HG03354 (cell line): Measurements from ENCODE around the gene ITGA1.
"Not testable (repeated sequence)": the region's sequence is repeated elsewhere in the genome, so short reads cannot be mapped to it uniquely, and the experiment has no call there.

Experiments used
- ATAC-seq: cut with Tn5 transposase; IDR thresholded peaks from one replicate; pipeline ENCODE4 v1.9.1; 2021; ENCODE audit warnings: mild to moderate bottlenecking; ENCODE audit not compliant: unreplicated experiment, poor library complexity, severe bottlenecking

The ITGA1 gene

GRCh38 chr5:52922384-52922783, 134.7 kb downstream of the ITGA1 start:
- ATAC-seq: no peak

- ATAC-seq: no peak
These were observed 136.7 kb downstream of the ITGA1 start for GRCh38 chr5:52924456-52924855.

- no peak for ATAC-seq
These were observed 137.3 kb downstream of the ITGA1 start for GRCh38 chr5:52925001-52925400.

GRCh38 chr5:52928689-52929088, 141.0 kb downstream of the ITGA1 start:
- ATAC-seq: no peak

- no peak for ATAC-seq
These were observed 150.5 kb downstream of the ITGA1 start for GRCh38 chr5:52938226-52938625.

- peak; percentile 67 for ATAC-seq
These were observed 155.6 kb downstream of the ITGA1 start for GRCh38 chr5:52943285-52943684.

GRCh38 chr5:52943808-52944207, 156.1 kb downstream of the ITGA1 start:
- no peak for ATAC-seq

GRCh38 chr5:52945040-52945439, 157.3 kb downstream of the ITGA1 start:
- no peak for ATAC-seq

GRCh38 chr5:52947208-52947607, 159.5 kb downstream of the ITGA1 start:
- no peak for ATAC-seq

GRCh38 chr5:52947851-52948250, 160.1 kb downstream of the ITGA1 start:
- ATAC-seq: no peak

- peak; percentile 100 for ATAC-seq
These were observed 160.8 kb downstream of the ITGA1 start for GRCh38 chr5:52948418-52949076.

GRCh38 chr5:52950686-52951085, 163.0 kb downstream of the ITGA1 start:
- no peak for ATAC-seq

GRCh38 chr5:52952483-52952882, 164.8 kb downstream of the ITGA1 start:
- no peak for ATAC-seq

- ATAC-seq: no peak
These were observed 168.3 kb downstream of the ITGA1 start for GRCh38 chr5:52956014-52956413.

- ATAC-seq: peak; percentile 81
These were observed 169.4 kb downstream of the ITGA1 start for GRCh38 chr5:52956915-52957747.

GRCh38 chr5:52961274-52961681, 173.6 kb downstream of the ITGA1 start:
- no peak for ATAC-seq

- ATAC-seq: no peak
These were observed 175.9 kb downstream of the ITGA1 start for GRCh38 chr5:52963636-52964035.

GRCh38 chr5:52964138-52964537, 176.4 kb downstream of the ITGA1 start:
- ATAC-seq: no peak

GRCh38 chr5:52976157-52976556, 188.4 kb downstream of the ITGA1 start:
- ATAC-seq: not testable (repeated sequence)

- no peak for ATAC-seq
These were observed 189.7 kb downstream of the ITGA1 start for GRCh38 chr5:52977264-52977897.

- ATAC-seq: no peak
These were observed 193.8 kb downstream of the ITGA1 start for GRCh38 chr5:52981507-52981906.
